Measurements from ENCODE around the gene INPP5D. TPM values are rescaled to one million over a fixed set of nuclear protein-coding genes. Genes with fewer than 3 reads are reported as not detected.

Gene INPP5D
- total RNA-seq, 1 experiment from 2014 or later: not detected

GRCh38 chr2:233029321-233029720, 30.8 kb upstream of the INPP5D start:
- TF ChIP-seq CTCF (IDR thresholded peaks at IDR 0.05; ENCODE audit: unreplicated experiment): no peak
- CTCF ChIA-PET: interaction anchor here (0.6 to 1.6 kb wide), 16 partner anchors 16 to 537 kb away, joined by 3 to 12 read pairs (median 4); partner anchors contain the start of genes ATG16L1 and NGEF
- H3K27me3 Mint-ChIP-seq (ENCODE audit: unreplicated experiment): no peaks in the 10 kb centered on the region
- DNase-seq: no peak
- no peaks in the 10 kb centered on the region for H3K9me3 Mint-ChIP-seq (ENCODE audit: low read depth, unreplicated experiment)
- no TSS peak for BruUV-seq (replicated peaks)
- no peaks in the 10 kb centered on the region for H3K36me3 Mint-ChIP-seq (ENCODE audit: insufficient read depth, unreplicated experiment)
- intact Hi-C loops (cut with micrococcal nuclease; ENCODE audit: unreplicated experiment): loop anchor here (2.0 to 10.0 kb wide), 3 partner anchors 47 to 425 kb away; no protein-coding TSS in a partner anchor
- H3K4me1 Mint-ChIP-seq (ENCODE audit: low read depth, unreplicated experiment): peaks cover 23% of the 10 kb centered on the region
- H3K4me3 Mint-ChIP-seq (ENCODE audit: low read depth, unreplicated experiment): no peak overlapping the region
- no peak overlapping the region for H3K27ac Mint-ChIP-seq (ENCODE audit: unreplicated experiment)

- CTCF ChIA-PET: no interaction called here
- intact Hi-C loops (cut with micrococcal nuclease; ENCODE audit: unreplicated experiment): no loop called here
- H3K4me1 Mint-ChIP-seq (ENCODE audit: low read depth, unreplicated experiment): peaks cover 11% of the 10 kb centered on the region
These were observed 28.3 kb upstream of the INPP5D start for GRCh38 chr2:233031556-233032500.

GRCh38 chr2:233032551-233033320, 27.4 kb upstream of the INPP5D start, which contains the start of gene NEU2:
Gene NEU2 (plus strand): TSS chr2:233032672. CDS start chr2:233032672, 0 bp downstream.
- H3K27me3 Mint-ChIP-seq (ENCODE audit: unreplicated experiment): no peaks in the 10 kb centered on the region
- H3K27ac Mint-ChIP-seq (ENCODE audit: unreplicated experiment): no peak within 1 kb of the TSS
- H3K9me3 Mint-ChIP-seq (ENCODE audit: low read depth, unreplicated experiment): peaks cover 3% of the 10 kb centered on the region
- intact Hi-C loops (cut with micrococcal nuclease; ENCODE audit: unreplicated experiment): no loop called here
- no TSS peak for BruUV-seq (replicated peaks)
- no peak for TF ChIP-seq CTCF (IDR thresholded peaks at IDR 0.05; ENCODE audit: unreplicated experiment)
- no peaks in the 10 kb centered on the region for H3K36me3 Mint-ChIP-seq (ENCODE audit: insufficient read depth, unreplicated experiment)
- CTCF ChIA-PET: no interaction called here
- DNase-seq: no peak
- H3K4me1 Mint-ChIP-seq (ENCODE audit: low read depth, unreplicated experiment): peaks cover 11% of the 10 kb centered on the region
- no peak within 1 kb of the TSS for H3K4me3 Mint-ChIP-seq (ENCODE audit: low read depth, unreplicated experiment)

More at GRCh38 chr2:233031556-233032500, 28.3 kb upstream of the INPP5D start:
- Mint-ChIP-seq H3K4me3 (ENCODE audit: low read depth, unreplicated experiment) (no peak overlapping the region), H3K36me3 (ENCODE audit: insufficient read depth, unreplicated experiment) (no peaks in the 10 kb centered on the region), H3K27ac (ENCODE audit: unreplicated experiment) (no peak overlapping the region), H3K27me3 (ENCODE audit: unreplicated experiment) (no peaks in the 10 kb centered on the region), H3K9me3 (ENCODE audit: low read depth, unreplicated experiment) (peaks cover 3% of the 10 kb centered on the region)
- no peak for DNase-seq
- no TSS peak for BruUV-seq (replicated peaks)
- TF ChIP-seq CTCF (IDR thresholded peaks at IDR 0.05; ENCODE audit: unreplicated experiment): no peak

GRCh38 chr2:233033672-233034071, 26.5 kb upstream of the INPP5D start:
- Mint-ChIP-seq H3K9me3 (ENCODE audit: low read depth, unreplicated experiment) (peaks cover 3% of the 10 kb centered on the region), H3K27me3 (ENCODE audit: unreplicated experiment) (no peaks in the 10 kb centered on the region), H3K4me1 (ENCODE audit: low read depth, unreplicated experiment) (peaks cover 11% of the 10 kb centered on the region), H3K36me3 (ENCODE audit: insufficient read depth, unreplicated experiment) (no peaks in the 10 kb centered on the region), H3K4me3 (ENCODE audit: low read depth, unreplicated experiment) (no peak overlapping the region), H3K27ac (ENCODE audit: unreplicated experiment) (no peak overlapping the region)
- no TSS peak for BruUV-seq (replicated peaks)
- intact Hi-C loops (cut with micrococcal nuclease; ENCODE audit: unreplicated experiment): no loop called here
- no peak for TF ChIP-seq CTCF (IDR thresholded peaks at IDR 0.05; ENCODE audit: unreplicated experiment)
- CTCF ChIA-PET: interaction anchor here (0.7 kb wide), 1 partner anchor 46 kb away, joined by 3 read pairs; no protein-coding TSS in a partner anchor
- no peak for DNase-seq

Measured in Calu3 (cell line).